NCI-H748 (cell line): ENCODE measurements around the gene QRFP.

Experiments
- DNase-seq: peaks from one replicate; lab custom pipeline; 2025; ENCODE audit not compliant: unreplicated experiment; lab: John Stamatoyannopoulos, UW

QRFP gene

DNA sequence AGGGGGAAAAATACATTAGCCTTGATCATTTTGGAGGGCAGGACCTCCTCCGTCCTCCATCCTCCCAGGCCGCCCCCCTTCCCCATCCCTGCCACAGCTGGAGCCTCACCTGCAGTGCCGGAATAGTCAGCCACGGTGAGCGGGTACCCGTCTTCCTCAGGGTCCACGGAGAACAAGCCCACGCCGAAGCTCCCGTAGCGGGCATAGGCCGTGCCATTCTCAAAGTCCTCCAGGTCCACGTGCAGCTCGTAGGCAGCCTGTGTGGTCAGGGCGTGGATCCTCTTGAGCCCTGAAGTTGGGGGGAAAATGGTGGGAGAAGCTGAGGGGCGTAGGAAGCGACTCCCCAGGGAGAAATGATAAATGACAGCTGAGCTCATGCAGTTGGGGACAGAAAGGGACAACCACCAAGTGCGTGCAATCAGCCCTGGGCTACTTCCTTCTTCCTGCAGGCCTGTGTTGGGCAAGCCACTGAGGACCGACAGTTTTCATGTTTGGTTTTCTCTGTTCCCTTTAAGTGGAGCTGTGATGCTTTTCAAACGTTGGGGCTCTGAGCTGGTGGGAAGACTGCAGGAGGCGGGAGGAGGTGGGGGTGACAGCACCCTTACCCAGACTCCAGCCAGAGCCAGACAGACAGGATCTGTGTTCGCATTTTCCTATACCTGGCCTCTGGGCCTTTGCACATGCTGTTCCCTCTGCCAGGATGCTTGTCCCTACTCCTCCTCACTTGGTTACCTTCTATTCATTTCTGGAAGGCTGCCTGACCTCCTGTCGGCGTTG is 8.7 kb upstream of the QRFP start:
- no peak for DNase-seq

DNA sequence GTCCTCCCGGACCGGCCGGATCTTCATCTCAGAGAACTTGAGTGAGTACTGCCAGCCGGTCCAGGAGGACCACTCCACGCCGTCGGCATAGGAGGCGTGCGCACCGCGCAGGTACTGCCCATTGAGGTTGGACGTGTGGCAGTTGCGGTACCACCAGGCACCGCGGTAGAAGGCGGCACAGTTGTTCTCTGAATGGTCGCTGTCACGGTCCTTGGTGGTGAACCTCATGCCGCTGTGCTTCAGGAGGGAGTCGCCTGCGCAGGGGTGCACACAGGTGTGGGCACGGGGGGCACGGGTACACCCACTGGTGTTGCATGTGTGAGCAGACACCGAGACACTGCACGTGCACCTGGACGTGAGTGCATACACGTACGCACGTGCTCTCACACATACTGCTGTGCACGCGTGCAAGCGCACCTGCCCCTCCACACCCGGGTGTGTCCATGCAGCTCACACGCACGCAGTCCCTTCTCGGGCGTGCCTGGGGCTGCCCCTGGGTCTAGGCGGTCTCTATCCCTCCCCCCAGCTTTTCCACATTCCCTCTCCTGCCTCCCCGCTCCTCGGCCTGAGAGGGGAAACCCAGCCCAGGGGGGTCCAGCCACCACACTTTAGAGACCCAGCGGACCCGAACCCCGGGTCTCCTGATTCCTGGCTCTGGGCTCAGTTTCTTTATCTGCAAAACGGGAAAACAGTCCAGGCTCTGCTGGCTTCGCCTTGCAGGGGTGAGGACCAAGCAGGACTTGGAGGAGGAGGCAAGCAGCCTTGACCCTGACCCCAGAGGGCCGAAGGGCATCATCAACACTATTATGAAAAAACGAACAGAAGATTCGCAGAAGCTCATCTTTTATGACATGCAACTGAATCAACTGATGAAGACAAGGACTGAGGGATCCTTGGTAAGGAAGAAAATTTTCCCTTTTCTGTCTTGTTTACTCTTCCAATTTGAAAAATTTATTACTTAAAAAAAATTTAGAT is 7.7 kb upstream of the QRFP start:
- no peak for DNase-seq

DNA sequence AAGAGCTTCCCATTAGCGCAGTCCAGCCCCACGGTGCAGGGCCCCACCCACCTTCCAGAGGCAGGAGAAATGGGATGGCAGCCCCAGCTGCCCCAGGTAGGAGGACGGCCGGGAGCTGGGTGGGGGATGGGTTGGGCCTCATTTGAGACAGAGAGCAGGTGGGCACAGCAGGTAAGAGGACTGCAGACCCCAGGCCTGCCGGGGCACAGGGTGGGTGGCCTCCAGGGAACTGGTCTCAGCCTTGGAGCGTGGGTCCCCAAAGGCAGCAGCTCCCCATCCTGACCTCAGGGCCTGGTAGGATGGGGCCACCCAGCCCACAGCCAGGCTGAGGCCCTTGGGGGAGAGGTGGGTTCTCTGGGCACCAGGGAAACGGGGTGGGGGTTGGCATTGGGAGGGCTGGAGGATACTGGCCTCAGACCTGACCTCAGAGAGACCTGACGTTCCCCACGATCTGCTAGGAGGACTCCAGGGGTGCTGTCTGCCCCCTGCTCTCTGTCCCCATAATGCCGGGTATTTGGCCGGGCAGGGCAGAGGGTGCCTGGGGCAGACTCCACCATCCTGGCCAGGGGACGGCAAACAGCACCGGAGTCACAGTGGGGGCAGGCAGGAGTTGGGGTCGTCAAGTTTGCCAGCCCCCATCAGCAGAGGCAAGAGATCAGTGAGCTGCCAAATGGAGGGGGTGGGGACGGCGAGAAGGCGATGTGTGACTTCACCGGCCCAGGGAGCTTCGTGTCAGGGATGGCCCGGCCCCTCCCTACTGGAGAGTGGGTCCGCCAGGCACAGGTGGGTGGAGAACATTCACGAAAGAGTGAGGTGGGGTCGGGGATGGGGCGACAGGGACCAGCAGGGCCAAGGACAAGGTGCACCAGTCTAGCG is 6.8 kb upstream of the QRFP start:
- no peak for DNase-seq

DNA sequence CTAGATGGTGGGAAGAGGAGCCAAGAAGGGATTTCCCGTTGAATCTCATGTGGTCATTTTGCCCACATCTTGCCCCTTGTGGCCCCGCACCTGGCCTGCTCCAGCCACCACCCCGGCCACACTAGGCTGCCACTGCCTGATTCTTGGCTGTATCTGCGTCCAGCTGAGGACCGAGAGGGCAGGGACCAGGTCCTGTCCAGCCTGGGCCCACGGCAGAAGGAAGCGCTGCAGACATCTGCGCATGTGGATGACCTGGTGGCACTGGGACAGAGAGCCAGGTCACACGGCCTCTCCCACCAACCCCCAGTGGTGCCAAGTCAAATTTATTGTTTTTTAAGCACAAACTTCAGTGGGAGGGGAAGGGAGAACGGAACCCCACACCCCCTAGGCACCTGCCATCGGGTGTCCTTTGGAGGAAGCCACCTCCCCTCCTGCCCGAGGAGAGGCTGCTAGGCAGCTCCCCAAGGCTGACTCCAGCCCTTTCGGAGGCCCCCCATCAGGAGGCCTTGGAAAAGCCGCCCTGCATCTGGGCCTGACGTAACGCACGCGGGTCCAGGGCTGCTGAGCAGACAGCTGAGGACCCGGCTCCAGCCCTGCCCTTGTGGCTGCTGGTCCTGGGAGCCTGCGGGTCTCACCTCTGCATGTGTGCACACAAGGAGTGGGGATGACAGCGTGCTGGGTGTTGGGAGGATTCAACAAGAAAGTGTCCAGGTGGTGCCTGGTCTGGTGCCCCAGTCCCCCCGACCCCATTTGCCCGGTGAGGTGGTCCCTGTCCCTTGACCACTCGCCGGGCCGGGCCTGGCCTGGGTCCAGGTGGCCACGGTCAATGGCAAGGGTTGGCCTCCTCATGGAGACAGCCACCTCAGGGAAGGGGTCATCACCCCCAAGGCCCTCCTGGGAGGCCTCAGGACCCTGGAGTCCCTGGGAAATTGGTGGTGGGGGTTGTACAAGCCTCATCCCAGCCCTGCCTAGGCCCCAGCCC is 5.9 kb upstream of the QRFP start:
- no peak for DNase-seq

DNA sequence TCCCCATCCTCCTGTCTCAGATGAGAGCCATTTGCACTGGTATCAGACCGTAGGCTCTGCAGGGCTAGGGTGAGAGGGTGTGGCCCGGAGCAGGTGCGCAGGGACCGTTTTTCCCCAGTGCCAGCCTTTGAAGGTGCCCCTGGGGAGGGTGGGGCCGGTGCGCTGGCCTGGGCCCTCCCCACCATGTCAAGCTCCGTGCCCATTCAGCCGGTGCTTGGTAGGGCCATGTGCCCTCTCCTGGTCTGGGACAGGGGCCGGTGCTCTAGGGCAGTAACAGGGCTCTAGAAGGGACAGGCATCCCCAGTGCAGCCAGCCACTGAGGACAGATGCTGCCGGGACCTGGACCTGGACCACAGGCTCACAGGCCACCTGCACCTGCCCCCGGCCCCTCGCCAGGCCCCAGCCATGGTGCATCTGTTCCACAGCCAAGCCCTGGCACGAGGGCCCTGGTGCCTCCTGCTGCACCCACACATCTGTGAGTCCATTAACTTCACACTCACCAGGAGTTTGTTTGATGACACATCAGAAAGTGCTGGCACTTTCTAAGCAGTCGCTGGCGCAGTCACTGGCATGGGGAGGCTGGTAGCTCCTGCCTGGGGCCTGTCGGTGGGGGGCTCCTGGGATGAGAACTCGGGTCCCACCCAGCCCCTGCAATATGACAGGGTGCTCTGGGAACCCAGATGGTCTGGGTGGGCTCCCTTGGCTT is 5.0 kb upstream of the QRFP start:
- DNase-seq, result peak; percentile 31

DNA sequence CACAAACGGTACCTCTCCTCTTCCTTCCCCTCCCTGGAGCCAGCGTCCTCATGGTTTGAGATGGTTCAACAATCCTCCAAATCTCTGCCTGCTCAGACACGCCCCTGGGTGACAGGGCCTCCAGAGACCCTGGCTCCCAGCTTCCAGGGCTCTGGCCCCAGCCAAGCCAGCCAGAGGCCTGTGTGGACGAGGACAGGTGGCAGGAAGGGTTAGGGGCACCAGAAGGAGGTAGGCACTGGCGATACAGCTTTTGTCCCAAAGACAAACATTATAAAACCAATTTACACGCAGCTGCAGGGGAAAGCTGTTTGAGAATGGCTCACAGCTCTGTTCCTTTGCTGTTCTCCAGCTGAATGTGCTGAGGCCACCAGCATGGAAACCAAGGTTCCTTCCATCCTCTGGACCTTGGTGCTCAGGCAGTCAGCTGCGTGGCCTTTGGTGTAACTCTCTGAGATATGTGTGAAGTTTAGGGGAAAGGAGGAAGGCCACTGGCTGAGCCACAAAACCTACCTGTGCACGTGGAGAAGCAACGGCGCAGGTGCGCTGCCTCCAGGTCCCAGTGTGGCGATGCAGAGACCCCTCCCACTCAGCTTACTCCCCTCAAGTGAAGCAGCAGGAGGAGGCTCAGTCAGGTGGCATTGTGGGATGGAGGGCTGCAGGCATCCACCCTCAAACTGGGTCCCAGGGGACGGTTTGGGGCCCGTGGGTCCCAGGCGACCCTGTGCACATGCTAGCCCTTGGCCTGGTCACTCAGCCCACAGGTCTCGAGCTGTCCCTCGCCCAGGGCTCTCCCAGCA is 4.3 kb upstream of the QRFP start:
- DNase-seq, result peak; percentile 59

DNA sequence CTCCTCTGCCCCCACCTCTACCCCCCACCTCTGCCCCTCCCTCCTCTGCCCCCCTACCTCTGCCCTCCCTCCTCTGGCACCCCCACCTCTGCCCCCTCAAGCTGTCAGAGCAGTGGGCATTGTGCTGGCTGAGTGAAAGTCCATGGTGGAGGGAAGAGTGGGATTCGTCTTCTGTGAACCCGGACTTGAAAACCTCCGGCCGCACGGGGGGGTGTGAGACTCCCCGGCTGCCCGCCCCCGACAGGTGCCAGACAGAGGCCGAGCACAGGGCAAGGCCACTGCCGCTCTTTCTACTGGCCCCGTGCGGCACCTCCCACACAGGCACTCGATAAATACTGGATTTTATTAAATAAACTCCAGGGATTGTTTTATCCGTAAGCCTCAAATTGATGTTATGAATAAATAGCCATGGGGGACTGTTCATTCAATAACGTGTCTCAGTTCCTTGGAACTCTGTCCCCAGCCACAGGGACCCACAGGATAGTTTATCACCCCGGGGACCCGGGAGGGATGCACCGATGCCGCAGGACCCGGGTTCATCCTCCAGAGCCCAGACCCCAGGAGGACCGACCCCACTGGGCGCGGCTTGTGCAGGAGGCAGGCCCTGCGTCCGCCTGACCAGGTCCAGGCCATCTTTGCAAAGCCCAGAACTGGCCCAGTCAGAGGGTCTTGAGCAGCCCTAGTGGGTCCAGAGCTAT is 2.6 kb upstream of the QRFP start:
- DNase-seq, result no peak

DNA sequence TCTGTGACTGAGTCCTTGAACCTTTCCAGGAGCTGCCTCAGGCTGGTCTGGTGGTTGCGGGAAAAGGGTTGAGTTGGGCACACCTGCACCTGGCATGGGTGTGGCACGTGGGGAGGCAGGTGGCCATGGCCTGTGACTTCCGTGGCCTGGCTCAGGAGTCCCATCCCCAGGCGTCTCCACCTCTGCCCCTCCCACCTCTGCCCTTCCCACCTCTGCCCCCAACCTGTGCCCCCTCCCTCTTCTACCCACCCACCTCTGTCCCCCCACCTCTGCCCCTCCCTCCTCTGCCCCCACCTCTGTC is 1.9 kb upstream of the QRFP start:
- peak; percentile 37 for DNase-seq

DNA sequence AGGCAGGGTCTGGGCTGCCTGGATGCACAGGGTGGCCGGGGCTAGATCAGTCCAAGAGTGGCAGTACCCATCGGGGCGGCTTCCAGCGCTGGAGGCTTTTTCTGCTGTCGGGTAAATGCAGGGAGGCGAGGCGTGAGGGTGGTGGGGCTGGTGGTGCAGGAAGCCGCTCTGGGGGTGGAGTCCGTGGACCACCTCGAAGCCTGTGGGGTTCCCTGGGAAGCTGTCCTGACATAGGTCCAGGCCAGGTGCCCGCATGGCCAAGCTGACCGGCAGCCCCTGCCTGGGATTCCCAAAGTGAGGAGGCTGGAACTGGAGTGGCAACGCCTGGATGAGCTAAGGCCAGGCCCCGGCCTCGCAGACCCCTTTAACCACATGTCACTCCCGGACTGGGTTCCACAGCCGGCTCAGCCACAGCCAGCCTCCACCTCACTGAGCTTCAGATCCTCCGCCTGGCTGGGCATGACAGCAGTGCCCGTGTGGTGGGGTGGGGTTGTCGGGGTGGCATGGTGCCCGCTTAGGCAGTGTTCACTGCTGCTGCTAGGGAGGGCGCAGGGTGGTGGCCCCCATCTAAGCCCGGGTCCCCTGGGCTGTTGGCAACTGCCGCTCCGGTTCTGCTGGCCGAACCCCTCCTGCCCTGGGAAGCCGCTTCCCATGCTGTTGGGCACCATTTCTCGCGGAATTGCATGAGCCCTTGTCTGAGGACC is 1.4 kb upstream of the QRFP start:
- no peak for DNase-seq

DNA sequence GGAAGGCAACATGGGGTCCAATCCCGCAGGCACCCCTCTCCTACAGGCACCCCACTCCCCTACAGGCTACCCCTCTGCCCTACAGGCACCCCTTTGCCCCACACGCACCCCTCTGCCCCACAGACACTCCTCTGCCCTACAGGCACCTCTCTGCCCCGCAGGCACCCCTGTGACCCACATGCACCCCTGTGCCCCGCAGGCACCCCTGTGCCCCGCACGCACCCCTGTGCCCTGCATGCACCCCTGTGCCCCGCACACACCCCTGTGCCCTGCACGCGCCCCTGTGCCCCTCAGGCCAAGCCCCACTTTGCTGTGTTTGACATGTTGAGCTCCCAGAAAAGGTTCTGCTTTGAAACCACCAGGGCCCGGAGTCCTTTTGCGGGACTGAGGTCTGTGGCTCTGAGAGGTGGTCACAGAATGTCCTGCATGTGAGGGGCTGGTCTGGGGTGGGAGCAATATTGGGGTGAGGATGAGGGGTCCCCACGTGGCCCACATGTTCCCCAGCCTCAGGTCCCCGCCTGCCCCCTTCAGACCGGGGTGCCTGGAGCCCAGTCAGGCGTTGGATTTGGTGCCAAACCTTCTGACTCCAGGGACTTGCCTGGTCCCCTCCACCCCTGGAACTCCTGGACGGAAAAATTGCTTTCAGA is 616 bp upstream of the QRFP start:
- DNase-seq, result no peak

DNA sequence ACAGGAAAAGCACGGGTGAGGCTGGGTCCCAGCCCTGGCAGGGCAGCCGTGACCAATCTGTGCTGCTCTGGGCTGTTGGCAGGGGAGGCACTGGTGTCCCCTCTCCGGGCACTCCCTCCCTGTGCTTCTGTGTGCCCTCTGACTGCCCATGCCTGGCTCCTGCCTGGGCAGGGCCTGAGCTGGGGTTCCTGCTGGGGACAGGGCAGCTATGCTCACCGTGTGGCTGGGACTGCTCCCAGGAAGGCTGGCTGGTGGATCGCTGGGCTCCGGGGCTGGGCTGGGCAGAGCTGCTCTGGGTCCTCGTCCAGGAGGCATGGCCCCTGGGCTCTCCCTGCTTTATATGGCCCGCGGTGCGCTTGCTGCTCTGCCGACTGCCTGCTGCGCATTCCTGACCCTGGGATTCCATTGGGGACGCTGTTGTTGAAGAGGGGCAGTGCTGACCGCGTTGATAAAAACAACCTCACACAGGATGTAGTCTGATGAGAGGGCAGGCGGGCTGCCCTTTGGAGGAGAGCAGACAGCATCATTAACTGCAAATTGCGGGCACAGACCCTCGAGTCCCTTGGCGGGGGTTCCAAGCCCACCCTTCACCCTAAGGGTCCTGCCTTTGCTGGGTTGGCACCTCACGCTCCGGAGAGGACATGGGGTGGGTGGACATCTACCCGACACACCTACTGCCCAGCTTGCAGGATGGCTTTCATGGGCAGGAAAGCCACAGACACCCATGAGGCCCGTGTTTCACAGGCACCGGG is 955 bp downstream of the QRFP start:
- no peak for DNase-seq

DNA sequence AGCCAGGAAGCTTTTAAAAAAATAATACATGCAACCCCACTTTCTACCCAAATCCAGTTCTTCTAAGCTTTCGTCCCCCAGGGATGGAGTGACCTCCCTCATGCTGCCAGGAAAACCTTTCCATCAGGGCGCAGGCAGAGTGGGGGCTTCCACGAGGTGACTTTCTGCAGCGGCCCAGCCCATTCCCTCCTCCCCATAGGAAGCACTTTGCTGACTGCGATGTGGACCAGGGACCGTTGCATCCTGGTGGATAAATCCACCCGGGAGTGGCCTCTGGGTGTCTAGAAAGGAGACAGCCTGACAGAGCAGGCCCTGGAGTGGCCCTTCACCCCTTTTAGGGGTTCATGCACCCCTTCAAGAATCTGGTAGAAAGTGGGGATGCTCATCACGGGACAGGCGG is 1.6 kb downstream of the QRFP start:
- no peak for DNase-seq

DNA sequence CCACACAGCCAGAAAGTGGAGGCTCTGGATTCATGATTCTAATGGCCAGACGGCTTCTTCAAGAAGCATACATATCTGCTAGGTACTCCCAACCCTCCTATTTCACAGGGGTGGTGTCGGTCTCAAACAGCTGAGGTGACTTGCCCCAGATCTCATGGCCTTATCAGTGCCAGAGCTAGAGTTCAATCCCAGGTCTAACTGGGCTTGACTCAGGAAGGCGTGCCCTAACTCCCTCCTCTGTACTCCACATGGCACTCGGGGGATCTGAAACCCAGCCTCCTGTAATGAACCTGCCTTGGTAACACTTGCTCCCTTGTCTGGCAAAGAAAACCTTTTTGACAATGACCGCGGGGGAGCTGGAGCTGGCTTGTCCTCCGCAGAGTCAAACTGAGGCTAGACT is 2.1 kb downstream of the QRFP start:
- DNase-seq, result no peak

DNA sequence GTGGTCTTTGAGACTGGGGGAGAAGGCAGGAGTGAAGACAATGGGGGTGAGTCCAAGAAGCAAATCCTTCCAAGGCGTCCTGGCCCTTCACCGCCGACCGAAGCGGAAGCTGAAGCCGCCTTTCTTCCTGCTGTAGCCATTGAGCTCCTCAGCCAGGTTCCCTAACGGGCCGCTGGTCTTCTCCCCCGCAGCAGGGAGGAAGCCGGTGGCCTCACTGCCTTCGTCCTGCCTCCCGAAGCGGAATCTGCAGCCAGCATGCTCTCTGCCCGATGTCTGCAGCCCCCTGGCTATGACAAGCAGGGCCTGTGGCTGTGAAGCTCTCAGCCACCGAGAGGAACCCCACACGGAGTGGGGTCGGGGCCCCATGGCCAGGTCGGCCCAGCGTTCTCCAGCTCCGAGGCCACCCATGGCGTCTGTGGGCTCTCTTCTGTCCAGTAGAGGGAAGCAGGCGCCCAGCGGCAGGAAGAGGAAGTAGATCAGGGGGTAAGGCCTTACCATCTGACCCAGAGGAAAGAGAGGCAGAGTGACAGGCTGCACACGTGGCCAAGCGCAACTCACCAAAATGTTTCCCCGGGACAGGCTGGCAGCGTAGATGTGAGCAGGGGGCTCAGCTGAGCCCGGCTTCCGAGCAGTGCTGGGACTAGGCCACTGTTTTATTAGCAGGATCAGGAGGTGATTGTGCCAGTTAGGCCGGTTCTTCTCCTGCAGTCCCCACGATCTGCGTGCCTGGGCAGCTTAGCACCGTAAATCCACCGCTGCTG is 3.1 kb downstream of the QRFP start:
- DNase-seq, result no peak

DNA sequence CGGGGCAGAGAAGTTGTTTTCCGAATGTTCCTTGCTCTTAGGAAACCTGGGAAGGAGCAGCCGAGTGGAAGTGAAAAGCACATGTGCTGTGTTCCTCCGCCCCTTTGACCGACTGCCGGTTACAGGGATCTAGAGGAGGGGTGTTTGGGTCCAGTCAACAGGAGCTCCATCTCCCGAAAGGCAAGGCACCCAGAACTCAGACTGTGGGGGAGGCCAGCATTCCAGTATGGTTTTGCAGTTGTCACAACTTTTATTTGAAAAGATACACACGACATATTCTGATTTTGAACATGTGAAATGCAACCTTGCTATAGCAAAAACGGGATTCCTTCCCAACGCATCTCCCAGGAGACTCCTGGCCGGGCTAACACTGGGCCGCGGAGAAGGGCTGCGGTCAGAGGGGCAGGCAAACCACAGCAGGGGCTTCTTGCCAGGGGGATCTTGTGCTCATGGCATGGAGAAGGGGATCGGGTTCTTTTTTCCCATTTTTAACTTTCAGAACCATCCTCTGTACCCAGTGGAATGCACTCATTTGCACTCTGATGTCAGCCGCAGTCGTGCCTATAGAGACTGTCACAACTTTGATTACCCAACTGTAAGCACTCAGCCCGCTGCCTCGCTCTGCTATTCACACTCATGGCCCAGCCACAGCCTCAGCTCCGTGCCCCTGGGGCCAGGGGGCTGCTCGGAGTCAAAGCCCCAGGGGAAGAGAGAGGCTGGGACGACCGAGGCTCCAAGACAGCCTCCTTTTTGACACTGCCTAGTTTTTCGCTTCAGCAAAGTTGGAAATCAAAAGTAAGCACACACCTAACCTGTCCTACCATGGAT is 3.9 kb downstream of the QRFP start:
- DNase-seq, result no peak
